Transverse colon (tissue), 4 donors: ENCODE data around the gene ARMC2. TPM values are rescaled to one million over a fixed set of nuclear protein-coding genes. Genes with fewer than 3 reads are reported as not detected.

Experiments
- DNase-seq: peaks from one replicate; pipeline ENCODE4 v3.0.0-alpha.2; 2019
- H3K27ac ChIP-seq, 4 donors: fragments of 200-600 bp; sonication (generic); 2 replicates each; pipeline ENCODE4 v1.5.1; 2016 to 2018; ENCODE audit warnings: inconsistent platforms in 4 of 4
- H3K27me3 ChIP-seq: fragments of 200-600 bp; sonication (generic); 2 replicates; pipeline ENCODE4 v1.5.1; 2017; ENCODE audit warnings: inconsistent platforms
- H3K36me3 ChIP-seq, 4 donors: fragments of 200-600 bp; sonication (generic); 2 replicates each; pipeline ENCODE4 v1.5.1; 2017 to 2019; ENCODE audit warnings: inconsistent platforms in 4 of 4
- H3K4me1 ChIP-seq, 4 donors: fragments of 200-600 bp; sonication (generic); 2 replicates each; pipeline ENCODE4 v1.5.1; 2017 to 2020; ENCODE audit warnings: inconsistent platforms in 4 of 4
- H3K4me3 ChIP-seq, 4 donors: fragments of 200-600 bp; sonication (generic); 1 replicate in 1 of 4; 2 replicates in 3 of 4; pipeline versions ENCODE4 v1.5.1 to v1.6.1; 2017 to 2019; ENCODE audit warnings: inconsistent platforms in 4 of 4
- H3K9me3 ChIP-seq, 2 donors: fragments of 200-600 bp; sonication (generic); 2 replicates each; pipeline ENCODE4 v1.5.1; 2017 to 2019; ENCODE audit warnings: inconsistent platforms in 2 of 2
- EP300 ChIP-seq: sonication (generic); formaldehyde crosslinking; IDR thresholded peaks from one replicate; pipeline ENCODE4 v1.6.1; 2017; ENCODE audit warnings: antibody characterized with exemption, low read depth
- POLR2A ChIP-seq: fragments of 450-650 bp; IDR thresholded peaks from one replicate; pipeline ENCODE4 v1.6.1; 2016; ENCODE audit warnings: antibody characterized with exemption, mild to moderate bottlenecking, moderate library complexity
- POLR2AphosphoS5 ChIP-seq, 3 donors: sonication (generic); formaldehyde crosslinking; IDR thresholded peaks; one replicate each; pipeline ENCODE4 v1.6.1; 2016; ENCODE audit warnings: antibody characterized with exemption in 3 of 3
- WGBS, 2 donors: methylation state at CpG; one replicate each; pipeline ENCODE4 v1.1.5; 2018; ENCODE audit warnings: low coverage in 1 of 2; 5-methylcytosine and 5-hydroxymethylcytosine counted together
- in situ Hi-C, 4 donors: fragments of 200-750 bp; cut with MboI; loops; one replicate each; pipeline versions ENCODE4 v1.15.0 to v1.15.1; 2017; ENCODE audit warnings: low sequenced_read_pairs in 3 of 4, low pct_ligation_motif_present in 1 of 4, low pct_unique_long_range_greater_than_20kb in 1 of 4
- intact Hi-C: fragments of 100-400 bp; cut with DNase I; formaldehyde crosslinking; loops from one replicate; pipeline ENCODE4 v1.15.1; 2023; ENCODE audit warnings: low total_unique reads
- total RNA-seq, 4 donors: library from RNA; depleted of rRNA; stranded (reverse); fragments of >200 nt; gene quantifications; one replicate each; pipeline ENCODE4 v1.1.0, GENCODE V29; 2016
- TF ChIP-seq, protein P1 (sequence below), 5 experiments: fragments of 200-600 bp in 3 of 5; fragments of 450-650 bp in 2 of 5; sonication (generic) in 3 of 5; IDR thresholded peaks; 1 replicate in 2 of 5; 2 replicates in 3 of 5; pipeline ENCODE4 v1.5.1; 2016 to 2017; ENCODE audit warnings: antibody characterized with exemption in 5 of 5, inconsistent platforms in 3 of 5, mild to moderate bottlenecking in 2 of 5, moderate library complexity in 1 of 5

ARMC2 gene
- total RNA-seq, 4 donors from 2014 or later = 2.0 to 7.5 (median 3.0) TPM

DNA sequence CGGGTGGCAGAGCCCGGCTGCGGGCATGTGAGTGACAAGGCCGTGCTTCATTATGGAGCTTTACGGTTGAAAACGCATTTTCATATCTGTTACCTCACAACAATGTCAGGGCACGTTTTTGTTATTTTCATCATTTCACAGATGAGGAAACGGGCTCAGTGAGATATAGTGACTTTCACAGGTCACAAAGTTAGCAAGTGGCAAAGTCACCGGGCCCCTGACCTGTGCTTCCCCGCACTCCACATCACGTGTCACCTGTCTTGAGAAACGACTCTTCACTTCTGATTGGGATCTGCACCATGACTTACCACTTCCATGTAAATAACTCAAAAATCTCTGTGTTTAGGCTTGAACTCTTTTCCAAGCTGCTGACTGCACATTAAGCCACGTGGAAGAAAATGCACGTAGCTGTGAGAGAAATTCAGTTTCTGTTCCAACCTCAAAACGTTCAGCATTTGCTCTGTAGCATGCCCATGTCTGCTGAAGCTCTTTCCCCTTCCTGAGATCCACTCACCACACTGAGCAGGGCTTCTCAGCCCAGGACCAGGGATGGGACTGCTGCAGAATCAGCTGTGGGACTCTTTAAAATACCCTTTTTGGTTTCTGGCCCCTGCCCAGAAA is 107.2 kb downstream of the ARMC2 start:
- Histone ChIP-seq H3K27me3 (no peaks in the 10 kb centered on the region), H3K27ac (no peak overlapping the region), H3K9me3 (no peaks in the 10 kb centered on the region), H3K4me1 (peaks cover 0 to 24% (median 11%) of the 10 kb centered on the region in 4 donors), H3K4me3 (no peak overlapping the region), H3K36me3 (no peaks in the 10 kb centered on the region)
- TF ChIP-seq POLR2A (no peak), POLR2AphosphoS5 (IDR thresholded peaks at IDR 0.05) (no peak), EP300 (no peak)
- TF ChIP-seq, protein P1, sequence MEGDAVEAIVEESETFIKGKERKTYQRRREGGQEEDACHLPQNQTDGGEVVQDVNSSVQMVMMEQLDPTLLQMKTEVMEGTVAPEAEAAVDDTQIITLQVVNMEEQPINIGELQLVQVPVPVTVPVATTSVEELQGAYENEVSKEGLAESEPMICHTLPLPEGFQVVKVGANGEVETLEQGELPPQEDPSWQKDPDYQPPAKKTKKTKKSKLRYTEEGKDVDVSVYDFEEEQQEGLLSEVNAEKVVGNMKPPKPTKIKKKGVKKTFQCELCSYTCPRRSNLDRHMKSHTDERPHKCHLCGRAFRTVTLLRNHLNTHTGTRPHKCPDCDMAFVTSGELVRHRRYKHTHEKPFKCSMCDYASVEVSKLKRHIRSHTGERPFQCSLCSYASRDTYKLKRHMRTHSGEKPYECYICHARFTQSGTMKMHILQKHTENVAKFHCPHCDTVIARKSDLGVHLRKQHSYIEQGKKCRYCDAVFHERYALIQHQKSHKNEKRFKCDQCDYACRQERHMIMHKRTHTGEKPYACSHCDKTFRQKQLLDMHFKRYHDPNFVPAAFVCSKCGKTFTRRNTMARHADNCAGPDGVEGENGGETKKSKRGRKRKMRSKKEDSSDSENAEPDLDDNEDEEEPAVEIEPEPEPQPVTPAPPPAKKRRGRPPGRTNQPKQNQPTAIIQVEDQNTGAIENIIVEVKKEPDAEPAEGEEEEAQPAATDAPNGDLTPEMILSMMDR (IDR thresholded peaks at IDR 0.05) = no peak
- no peak for DNase-seq
- in situ Hi-C loops = no loop called here
- 82 to 88% methylated on average over 12 to 15 of the region's 15 CpGs for WGBS, 2 donors
- intact Hi-C loops = loop anchor here (10.0 kb wide), 1 partner anchor 49 kb away; no protein-coding TSS in a partner anchor

DNA sequence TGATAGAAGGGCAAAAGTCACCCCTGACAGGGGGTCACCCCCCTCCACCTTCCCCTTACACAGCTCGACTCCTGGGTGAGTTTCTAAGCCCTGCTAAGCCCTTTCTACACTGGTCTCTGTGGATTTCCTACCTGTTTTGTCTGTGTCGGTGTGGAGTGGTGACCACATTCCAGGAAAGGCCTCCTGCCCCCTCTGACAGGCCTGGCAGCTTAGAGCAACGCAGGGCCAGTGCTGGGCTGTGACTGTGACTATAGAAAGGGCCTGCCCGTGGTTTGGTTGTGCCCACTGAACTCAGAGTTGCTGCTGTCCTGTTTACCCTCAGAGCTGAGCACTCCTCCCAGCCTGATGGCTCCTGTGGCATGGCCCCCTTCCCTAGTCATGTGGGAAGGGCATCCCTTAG is 109.0 kb downstream of the ARMC2 start:
- H3K4me3 ChIP-seq = no peak overlapping the region
- H3K27me3 ChIP-seq = no peaks in the 10 kb centered on the region
- DNase-seq = no peak
- intact Hi-C loops (loop anchor here (10.0 kb wide), 1 partner anchor 48 kb away; no protein-coding TSS in a partner anchor), in situ Hi-C loops (no loop called here)
- H3K36me3 ChIP-seq = no peaks in the 10 kb centered on the region
- no peaks in the 10 kb centered on the region for H3K9me3 ChIP-seq
- TF ChIP-seq EP300 (no peak), POLR2A (no peak), POLR2AphosphoS5 (IDR thresholded peaks at IDR 0.05) (no peak)
- TF ChIP-seq, protein P1 (IDR thresholded peaks at IDR 0.05) = no peak
- no peak overlapping the region for H3K27ac ChIP-seq
- peaks cover 0 to 10% (median 0%) of the 10 kb centered on the region in 4 donors for H3K4me1 ChIP-seq
- WGBS, 2 donors = 87 to 92% methylated on average over 2 to 4 of the region's 4 CpGs

DNA sequence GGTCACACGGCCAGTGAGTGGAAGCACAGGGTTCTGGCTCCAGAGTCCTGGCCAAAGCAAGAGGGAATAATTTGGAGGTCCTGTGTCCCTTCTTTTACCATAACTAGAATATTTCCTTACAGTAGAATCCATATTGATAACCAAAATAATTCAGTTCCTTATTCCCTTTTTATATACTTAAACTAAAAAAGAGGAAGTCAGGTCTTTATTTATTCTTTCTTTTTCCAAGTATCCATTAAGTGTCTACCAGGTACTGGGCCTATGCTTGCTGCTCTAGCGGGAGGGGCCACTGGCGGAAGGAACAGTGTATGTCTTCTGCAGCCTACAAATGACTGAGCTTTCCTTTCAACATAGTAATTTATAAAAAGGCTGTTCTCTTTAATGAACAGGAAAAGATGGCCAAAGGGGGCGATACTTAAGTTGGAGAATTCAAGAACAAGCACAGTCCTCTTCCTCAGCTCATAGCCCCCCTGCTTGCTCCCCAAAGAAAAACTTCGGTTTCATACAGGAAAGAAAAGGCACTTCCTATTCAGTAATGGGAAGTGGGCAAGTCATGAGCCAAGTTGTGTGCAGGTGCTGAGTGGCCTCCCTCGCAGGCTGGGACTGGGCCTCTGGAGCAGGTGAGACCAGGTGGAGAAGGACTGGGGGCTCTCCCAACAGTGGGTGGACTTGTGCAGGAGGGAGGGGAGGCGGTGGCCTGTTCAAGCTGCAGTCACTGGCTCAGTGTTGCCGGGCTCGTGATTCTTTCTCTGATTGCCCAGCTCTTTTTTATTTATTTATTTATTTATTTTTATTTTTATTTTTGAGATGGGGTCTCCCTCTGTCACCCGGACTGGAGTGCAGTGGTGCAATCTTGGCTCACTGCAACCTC is 110.9 kb downstream of the ARMC2 start:
- intact Hi-C loops (loop anchor here (10.0 kb wide), 1 partner anchor 46 kb away; no protein-coding TSS in a partner anchor), in situ Hi-C loops (no loop called here)
- H3K36me3 ChIP-seq = no peaks in the 10 kb centered on the region
- H3K4me1 ChIP-seq = no peaks in the 10 kb centered on the region
- no peak for DNase-seq
- TF ChIP-seq EP300 = no peak
- TF ChIP-seq POLR2A = no peak
- no peak for TF ChIP-seq POLR2AphosphoS5 (IDR thresholded peaks at IDR 0.05)
- TF ChIP-seq, protein P1 (IDR thresholded peaks at IDR 0.05) = no peak
- H3K27ac ChIP-seq = no peak overlapping the region
- 85 to 87% methylated on average over 5 to 10 of the region's 10 CpGs for WGBS, 2 donors
- H3K9me3 ChIP-seq = no peaks in the 10 kb centered on the region
- no peak overlapping the region for H3K4me3 ChIP-seq
- no peaks in the 10 kb centered on the region for H3K27me3 ChIP-seq

DNA sequence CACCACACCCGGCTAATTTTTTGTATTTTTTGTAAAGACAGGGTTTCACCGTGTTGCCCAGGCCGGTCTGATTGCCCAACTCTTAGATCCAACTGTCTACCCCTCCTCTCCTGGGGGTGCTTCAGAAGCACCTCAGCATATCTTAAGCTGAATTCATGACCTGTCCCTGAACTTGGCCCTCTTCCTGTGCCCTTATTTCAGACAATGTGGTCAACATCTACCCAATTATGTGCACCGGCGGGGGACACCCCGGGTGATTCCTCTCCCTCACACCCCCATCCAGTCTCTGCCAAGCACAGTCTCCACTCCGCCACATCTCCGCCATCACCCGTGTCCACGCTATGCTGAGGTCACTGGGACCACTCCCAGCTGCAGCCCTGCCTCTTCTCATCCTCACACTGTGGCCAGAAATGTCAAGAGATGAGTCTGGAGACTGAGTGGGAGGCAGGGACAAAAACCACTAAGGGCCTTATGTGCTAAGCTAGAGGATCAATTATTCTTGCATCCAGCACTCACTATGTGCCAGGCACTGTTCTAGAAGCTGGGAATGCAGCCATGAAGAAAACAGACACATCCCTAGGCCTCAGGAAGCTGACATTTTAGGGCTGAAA is 111.9 kb downstream of the ARMC2 start:
- intact Hi-C loops (loop anchor here (10.0 kb wide), 1 partner anchor 45 kb away; no protein-coding TSS in a partner anchor), in situ Hi-C loops (no loop called here)
- no peak for TF ChIP-seq EP300
- TF ChIP-seq POLR2A = no peak
- no peak for TF ChIP-seq POLR2AphosphoS5 (IDR thresholded peaks at IDR 0.05)
- TF ChIP-seq, protein P1 (IDR thresholded peaks at IDR 0.05) = no peak
- Histone ChIP-seq H3K4me3 (no peak overlapping the region), H3K27me3 (no peaks in the 10 kb centered on the region), H3K36me3 (no peaks in the 10 kb centered on the region), H3K9me3 (no peaks in the 10 kb centered on the region), H3K27ac (no peak overlapping the region), H3K4me1 (no peaks in the 10 kb centered on the region)
- 88% methylated on average over 10 of the region's 10 CpGs; no CpG with 5 or more reads in 1 of the 2 donors for WGBS, 2 donors
- no peak for DNase-seq
